NCI-H2029 treated with DMSO at 0.1 percent for 48 hours (cell line): ENCODE data around the gene GORASP2.

Experiments
- DNase-seq: peaks from one replicate; lab custom pipeline; 2025; lab: John Stamatoyannopoulos, UW

The GORASP2 gene

DNA sequence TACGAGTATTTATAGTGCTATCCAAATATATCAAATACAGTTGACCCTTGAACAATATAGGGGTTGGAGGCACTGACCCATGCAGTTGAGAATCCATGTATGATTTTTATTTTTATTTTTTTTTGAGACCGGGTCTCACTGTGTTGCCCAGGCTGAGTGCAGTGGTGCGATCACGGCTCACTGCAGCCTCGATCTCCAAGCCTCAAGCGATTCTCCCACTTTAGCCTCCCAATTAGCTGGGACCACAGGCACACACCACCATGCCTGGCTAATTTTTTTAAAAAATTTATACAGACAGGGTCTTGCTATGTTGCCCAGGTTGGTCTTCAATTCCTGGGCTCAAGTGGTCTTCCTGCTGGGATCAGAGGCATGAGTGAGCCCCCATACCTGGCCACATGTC, 70.6 kb downstream of the GORASP2 start:
- DNase-seq = no peak

DNA sequence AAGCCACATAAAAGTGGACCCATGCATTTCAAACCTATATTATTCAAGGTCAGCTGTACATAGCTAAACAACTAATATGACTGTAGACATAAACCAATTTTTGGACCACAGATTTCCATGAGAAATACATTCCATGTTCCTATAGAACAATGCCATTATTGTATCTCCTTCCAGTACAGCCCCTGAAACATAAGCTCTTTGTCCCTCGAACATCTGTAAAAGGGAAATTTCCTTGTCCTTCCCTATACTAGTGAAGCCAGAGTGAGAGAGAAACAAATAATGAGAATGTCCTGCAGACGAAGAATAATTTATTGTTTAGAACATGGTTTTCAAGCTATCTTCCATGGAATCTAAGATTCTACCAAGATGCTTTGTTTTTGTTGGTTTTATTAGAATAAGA, 75.3 kb downstream of the GORASP2 start:
- DNase-seq = no peak

DNA sequence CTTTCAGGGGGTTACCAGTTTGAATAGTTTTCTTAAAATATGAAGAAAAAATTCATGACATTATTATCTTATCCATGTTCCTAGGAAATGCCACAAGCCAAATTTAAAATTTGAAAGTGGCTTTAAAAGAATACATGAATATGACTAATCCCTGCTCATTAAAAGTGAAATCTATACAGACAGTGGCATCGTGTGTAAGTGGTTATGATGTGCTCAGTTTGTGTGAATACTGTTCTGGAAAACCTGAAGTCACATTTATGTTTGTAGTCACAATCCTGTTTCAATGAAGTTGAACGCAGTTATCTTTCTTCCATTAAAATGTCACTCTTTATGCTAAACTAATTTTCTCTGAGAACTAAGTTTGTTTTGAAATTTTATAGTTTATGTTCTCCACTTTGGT, 75.8 kb downstream of the GORASP2 start:
- no peak for DNase-seq

GRCh38 chr2:171008550-171009205, 79.6 kb downstream of the GORASP2 start:
- no peak for DNase-seq

- DNase-seq = no peak
Measured at GRCh38 chr2:171009386-171009785, 80.3 kb downstream of the GORASP2 start.

DNA sequence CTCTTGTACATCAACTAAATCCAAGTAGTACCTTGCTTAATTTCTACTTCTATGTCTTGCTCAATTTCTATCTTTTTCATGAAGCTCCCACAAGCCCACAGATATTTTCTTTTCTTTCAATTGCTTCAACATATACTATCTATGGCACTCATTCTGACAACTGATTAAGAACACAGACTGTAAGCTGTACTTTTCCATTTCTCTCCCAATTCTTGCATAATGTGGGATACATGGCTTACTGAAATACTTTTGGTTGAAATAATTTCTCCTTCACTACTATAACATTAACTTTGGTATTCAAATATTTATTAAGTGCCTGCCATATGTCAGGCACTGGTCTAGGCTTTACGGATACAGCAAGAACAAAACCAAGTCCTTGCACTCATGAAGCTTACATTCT, 84.8 kb downstream of the GORASP2 start:
- no peak for DNase-seq

GRCh38 chr2:171016125-171016524, 87.1 kb downstream of the GORASP2 start:
- no peak for DNase-seq
